B cell (primary cell): ENCODE measurements around the gene LMF2. TPM values are rescaled to one million over a fixed set of nuclear protein-coding genes. Genes with fewer than 3 reads are reported as not detected.

Experiments
- ATAC-seq: fragments of 200-7000 bp; cut with Tn5 transposase; one replicate; pipeline ENCODE4 v1.10.0; 2021; ENCODE audit warnings: low read depth, mild to moderate bottlenecking, moderate number of reproducible peaks, moderate library complexity
- CTCF ChIA-PET: fragments of 350-600 bp; sonication (Branson Sonifier 250); formaldehyde crosslinking; loops from one replicate; lab custom pipeline; 2021; ENCODE audit warnings: antibody characterized with exemption, inconsistent platforms; lab: Charles Lee
- POLR2A ChIA-PET: fragments of 350-600 bp; sonication (Branson Sonifier 250); formaldehyde crosslinking; loops from one replicate; lab custom pipeline; 2021; ENCODE audit warnings: antibody characterized with exemption; lab: Charles Lee
- DNase-seq: peaks from one replicate; pipeline ENCODE4 v3.0.0; 2013
- H2AFZ ChIP-seq: 2 replicates; pipeline ENCODE4 v1.6.1; 2012; ENCODE audit warnings: mild to moderate bottlenecking, low read depth, low read length; ENCODE audit not compliant: insufficient read depth, poor library complexity, severe bottlenecking
- H3K27ac ChIP-seq, 2 donors: 1 replicate in 1 of 2; 2 replicates in 1 of 2; pipeline ENCODE4 v1.5.1; 2012 to 2013; ENCODE audit warnings: low read length in 2 of 2, mild to moderate bottlenecking in 2 of 2, moderate library complexity in 1 of 2
- H3K27me3 ChIP-seq, 4 experiments: fragments of 200-600 bp in 1 of 4; sonication (generic) in 1 of 4; replicated peaks in 1 of 4; 1 replicate in 2 of 4; 2 replicates in 2 of 4; pipeline versions ENCODE4 v1.6.1 to v1.7.0; 2013 to 2016; ENCODE audit warnings: low read length in 3 of 4, mild to moderate bottlenecking in 2 of 4, mixed read lengths in 1 of 4, moderate library complexity in 1 of 4; ENCODE audit not compliant: insufficient read depth in 4 of 4, control insufficient read depth in 3 of 4; ENCODE audit errors: control extremely low read depth in 1 of 4
- H3K36me3 ChIP-seq, 2 experiments: replicated peaks in 1 of 2; 1 replicate in 1 of 2; 2 replicates in 1 of 2; pipeline versions ENCODE4 v1.6.1 to v1.7.1; 2013; ENCODE audit warnings: low read length in 1 of 2; ENCODE audit not compliant: insufficient read depth in 2 of 2, control insufficient read depth in 1 of 2; ENCODE audit errors: control extremely low read depth in 1 of 2, extremely low read depth in 1 of 2
- H3K4me1 ChIP-seq, 2 donors: fragments of 200-600 bp in 1 of 2; sonication (generic) in 1 of 2; 1 replicate in 1 of 2; 2 replicates in 1 of 2; pipeline versions ENCODE4 v1.5.1 to v1.6.1; 2013 to 2017; ENCODE audit warnings: low read length in 2 of 2; ENCODE audit not compliant: control insufficient read depth in 2 of 2, insufficient read depth in 2 of 2
- H3K4me2 ChIP-seq: replicated peaks from 2 replicates; pipeline ENCODE3; 2012; ENCODE audit warnings: mild to moderate bottlenecking, low read depth, low read length; ENCODE audit not compliant: poor library complexity, severe bottlenecking
- H3K4me3 ChIP-seq, 5 experiments: fragments of 200-600 bp in 1 of 5; sonication (generic) in 1 of 5; 1 replicate in 3 of 5; 2 replicates in 2 of 5; pipeline versions ENCODE4 v1.5.1 to v1.7.0; 2011 to 2016; ENCODE audit warnings: low read length in 4 of 5, mild to moderate bottlenecking in 4 of 5, low read depth in 2 of 5, control low read depth in 1 of 5, moderate library complexity in 1 of 5; ENCODE audit not compliant: insufficient read depth in 1 of 5; ENCODE audit errors: control extremely low read depth in 1 of 5, extremely low read depth in 1 of 5
- H3K79me2 ChIP-seq: fragments of 200-600 bp; sonication (generic); one replicate; pipeline ENCODE4 v1.6.0; 2016; ENCODE audit warnings: low read length; ENCODE audit not compliant: control insufficient read depth, insufficient read depth
- H3K9ac ChIP-seq: fragments of 200-600 bp; sonication (generic); 2 replicates; pipeline ENCODE4 v1.6.1; 2017; ENCODE audit warnings: mild to moderate bottlenecking, low read length, moderate library complexity
- H3K9me3 ChIP-seq, 3 donors: one replicate each; pipeline versions ENCODE4 v1.6.1 to v1.7.1; 2013; ENCODE audit warnings: low read length in 2 of 3; ENCODE audit not compliant: control insufficient read depth in 2 of 3, insufficient read depth in 1 of 3; ENCODE audit errors: control extremely low read depth in 1 of 3
- H4K20me1 ChIP-seq: 2 replicates; pipeline ENCODE4 v1.6.0; 2012; ENCODE audit warnings: mild to moderate bottlenecking, low read length; ENCODE audit not compliant: insufficient read depth, control insufficient read depth, poor library complexity, severe bottlenecking
- H3K27ac Mint-ChIP-seq: one replicate; pipeline ENCODE4 v1.8.0; 2021; ENCODE audit warnings: mixed read lengths
- H3K27me3 Mint-ChIP-seq: one replicate; pipeline ENCODE4 v1.8.0; 2021; ENCODE audit warnings: mixed read lengths
- H3K4me1 Mint-ChIP-seq: one replicate; pipeline ENCODE4 v1.8.0; 2021; ENCODE audit warnings: mixed read lengths
- H3K4me3 Mint-ChIP-seq: one replicate; pipeline ENCODE4 v1.8.0; 2021; ENCODE audit warnings: mixed read lengths
- H3K9me3 Mint-ChIP-seq: one replicate; pipeline ENCODE4 v1.8.0; 2022; ENCODE audit warnings: mixed read lengths; ENCODE audit not compliant: insufficient read depth
- EZH2 ChIP-seq: IDR thresholded peaks from 2 replicates; pipeline ENCODE4 v1.6.1; 2012; ENCODE audit warnings: borderline replicate concordance, low read depth, mild to moderate bottlenecking, moderate library complexity, low read length; ENCODE audit not compliant: insufficient read depth, poor library complexity, severe bottlenecking
- WGBS: methylation state at CpG from one replicate; pipeline ENCODE4 v1.1.5; 2013; ENCODE audit warnings: missing lambda C conversion rate; ENCODE audit not compliant: insufficient coverage; 5-methylcytosine and 5-hydroxymethylcytosine counted together
- intact Hi-C: fragments of 100-400 bp; cut with micrococcal nuclease; formaldehyde crosslinking; loops from one replicate; pipeline ENCODE4 v1.10.0; 2022
- polyA plus RNA-seq: library from polyadenylated mRNA; depleted of rRNA; stranded (reverse); fragments of >200 nt; gene quantifications from 2 replicates; pipeline ENCODE4 v1.2.3, GENCODE V29; 2012
- total RNA-seq, 2 donors: library from RNA; stranded (reverse); fragments of 120-200 nt in 1 of 2; gene quantifications; 1 replicate in 1 of 2; 2 replicates in 1 of 2; pipeline versions ENCODE4 v1.2.3 to v1.2.4, GENCODE V29; 2013 to 2022
- TF ChIP-seq, protein P1 (sequence below): fragments of 200-600 bp; IDR thresholded peaks from one replicate; pipeline ENCODE4 v1.8.0; 2022; ENCODE audit warnings: antibody characterized with exemption, mild to moderate bottlenecking

The LMF2 gene
- total and polyA plus RNA-seq, 2 donors (not counting 1 experiment from before 2014, with no cell fraction given): 128 to 316 TPM

DNA sequence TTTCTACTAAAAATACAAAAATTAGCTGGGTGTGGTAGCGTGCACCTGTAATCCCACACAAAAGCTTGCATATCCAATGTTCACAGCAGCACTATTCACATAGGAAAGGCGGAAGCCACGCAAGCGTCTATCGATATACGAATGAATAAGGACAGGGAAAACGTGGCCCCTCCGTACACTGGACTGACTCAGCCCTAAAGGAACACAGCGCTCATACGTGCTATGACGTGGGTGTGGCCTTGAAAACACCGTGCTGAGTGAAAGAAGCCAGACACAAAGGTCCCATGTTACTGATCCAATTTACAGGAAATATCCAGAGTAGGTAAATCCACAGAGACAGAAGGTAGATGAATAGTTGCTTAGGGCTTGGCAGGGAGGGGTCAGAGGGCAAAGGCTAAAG is 7.0 kb downstream of the LMF2 start:
- H3K27ac Mint-ChIP-seq: no peak overlapping the region
- Histone ChIP-seq H3K4me3 (no peak overlapping the region), H3K27me3 (no peaks in the 10 kb centered on the region), H2AFZ (no peak overlapping the region), H3K9ac (no peak overlapping the region), H3K4me1 (peaks cover 3 to 10% of the 10 kb centered on the region in 2 donors), H3K9me3 (no peaks in the 10 kb centered on the region), H3K79me2 (peaks cover 6% of the 10 kb centered on the region), H4K20me1 (peaks cover 10% of the 10 kb centered on the region), H3K27ac (no peak overlapping the region), H3K4me2 (no peak overlapping the region), H3K36me3 (peaks cover 0 to 24% of the 10 kb centered on the region in 2 experiments)
- no peaks in the 10 kb centered on the region for H3K27me3 Mint-ChIP-seq
- H3K4me3 Mint-ChIP-seq: no peak overlapping the region
- no peaks in the 10 kb centered on the region for H3K9me3 Mint-ChIP-seq
- ATAC-seq (no peak), DNase-seq (peak; percentile 8)
- intact Hi-C loops: no loop called here
- ChIA-PET CTCF (interaction anchor here (0.8 to 4.6 kb wide), 5 partner anchors 10 to 62 kb away, joined by 4 to 40 read pairs (median 9); partner anchors contain the start of genes SCO2 and SYCE3), POLR2A (interaction anchor here (0.7 kb wide), 1 partner anchor 50 kb away, joined by 3 read pairs; no protein-coding TSS in a partner anchor)
- TF ChIP-seq, protein P1, sequence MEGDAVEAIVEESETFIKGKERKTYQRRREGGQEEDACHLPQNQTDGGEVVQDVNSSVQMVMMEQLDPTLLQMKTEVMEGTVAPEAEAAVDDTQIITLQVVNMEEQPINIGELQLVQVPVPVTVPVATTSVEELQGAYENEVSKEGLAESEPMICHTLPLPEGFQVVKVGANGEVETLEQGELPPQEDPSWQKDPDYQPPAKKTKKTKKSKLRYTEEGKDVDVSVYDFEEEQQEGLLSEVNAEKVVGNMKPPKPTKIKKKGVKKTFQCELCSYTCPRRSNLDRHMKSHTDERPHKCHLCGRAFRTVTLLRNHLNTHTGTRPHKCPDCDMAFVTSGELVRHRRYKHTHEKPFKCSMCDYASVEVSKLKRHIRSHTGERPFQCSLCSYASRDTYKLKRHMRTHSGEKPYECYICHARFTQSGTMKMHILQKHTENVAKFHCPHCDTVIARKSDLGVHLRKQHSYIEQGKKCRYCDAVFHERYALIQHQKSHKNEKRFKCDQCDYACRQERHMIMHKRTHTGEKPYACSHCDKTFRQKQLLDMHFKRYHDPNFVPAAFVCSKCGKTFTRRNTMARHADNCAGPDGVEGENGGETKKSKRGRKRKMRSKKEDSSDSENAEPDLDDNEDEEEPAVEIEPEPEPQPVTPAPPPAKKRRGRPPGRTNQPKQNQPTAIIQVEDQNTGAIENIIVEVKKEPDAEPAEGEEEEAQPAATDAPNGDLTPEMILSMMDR: no peak
- TF ChIP-seq EZH2: no peak
- WGBS: 100% methylated on average over 11 of the region's 12 CpGs
- peaks cover 4% of the 10 kb centered on the region for H3K4me1 Mint-ChIP-seq

DNA sequence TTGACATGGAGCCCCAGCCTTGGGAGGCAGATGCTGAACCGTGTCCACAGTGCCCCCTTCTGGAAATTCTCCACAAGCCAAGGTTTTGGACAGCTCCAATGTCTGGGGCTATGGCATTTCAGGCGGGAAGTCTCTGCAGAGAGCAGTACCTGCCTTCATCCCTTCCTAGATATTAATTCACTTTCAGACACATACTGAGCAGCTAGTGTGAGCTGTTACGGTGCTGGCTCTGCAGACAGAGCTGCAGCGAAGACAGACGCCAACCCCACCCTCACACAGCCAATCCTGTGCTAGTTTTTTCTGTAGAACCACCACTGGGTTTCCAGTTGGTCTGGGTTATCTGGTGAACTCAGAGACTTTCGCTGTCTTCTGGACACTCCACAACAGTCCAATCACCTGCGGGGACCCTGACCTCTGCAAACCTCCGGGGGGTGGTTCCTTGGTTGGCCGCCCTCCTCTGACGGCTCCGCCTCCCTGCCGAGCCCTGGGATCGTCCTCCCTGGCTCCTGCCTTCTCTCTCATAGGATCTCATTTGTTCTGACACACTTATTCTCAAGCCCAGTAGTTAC is 9.1 kb downstream of the LMF2 start:
- Mint-ChIP-seq H3K27me3 (no peaks in the 10 kb centered on the region), H3K4me1 (peaks cover 4% of the 10 kb centered on the region), H3K9me3 (no peaks in the 10 kb centered on the region), H3K4me3 (no peak overlapping the region), H3K27ac (no peak overlapping the region)
- intact Hi-C loops: loop anchor here (1.0 to 2.0 kb wide), 5 partner anchors 28 to 257 kb away; no protein-coding TSS in a partner anchor
- CTCF ChIA-PET: interaction anchor here (0.7 to 5.4 kb wide), 43 partner anchors 10 to 259 kb away, joined by 3 to 42 read pairs (median 6); partner anchors contain the start of genes DENND6B, HDAC10, LMF2 and NCAPH2
- H3K27me3 ChIP-seq: no peaks in the 10 kb centered on the region
- TF ChIP-seq, protein P1: peak; percentile 73
- no peak for TF ChIP-seq EZH2
- no peak overlapping the region for H3K9ac ChIP-seq
- no peak overlapping the region for H3K27ac ChIP-seq
- H3K4me2 ChIP-seq: no peak overlapping the region
- H3K4me1 ChIP-seq: peaks cover 3 to 10% of the 10 kb centered on the region in 2 donors
- H2AFZ ChIP-seq: no peak overlapping the region
- ATAC-seq (peak; percentile 94), DNase-seq (peak; percentile 80)
- H4K20me1 ChIP-seq: no peaks in the 10 kb centered on the region
- WGBS: 45% methylated on average over 8 of the region's 13 CpGs
- H3K4me3 ChIP-seq: no peak overlapping the region
- peaks cover 0 to 13% of the 10 kb centered on the region in 2 experiments for H3K36me3 ChIP-seq
- H3K79me2 ChIP-seq: no peaks in the 10 kb centered on the region
- POLR2A ChIA-PET: interaction anchor here (0.5 to 1.2 kb wide), 6 partner anchors 26 to 257 kb away, joined by 3 to 11 read pairs (median 3); partner anchors contain the start of gene HDAC10
- H3K9me3 ChIP-seq: no peaks in the 10 kb centered on the region
